Activated B cell treated with CpG ODN at 0.5 μM for 24 hours (primary cell): ENCODE measurements around the gene SELENOW. TPM values are rescaled to one million over a fixed set of nuclear protein-coding genes. Genes with fewer than 3 reads are reported as not detected.

Experiments used
- ATAC-seq: fragments of 200-7000 bp; cut with Tn5 transposase; one replicate; pipeline ENCODE4 v1.10.0; 2021; ENCODE audit warnings: low read depth, mild to moderate bottlenecking, moderate library complexity
- CTCF ChIA-PET: fragments of 350-600 bp; sonication (Branson Sonifier 250); formaldehyde crosslinking; loops from one replicate; lab custom pipeline; 2021; ENCODE audit warnings: antibody characterized with exemption; lab: Charles Lee
- POLR2A ChIA-PET: fragments of 350-600 bp; sonication (Branson Sonifier 250); formaldehyde crosslinking; loops from one replicate; lab custom pipeline; 2021; ENCODE audit warnings: antibody characterized with exemption; lab: Charles Lee
- DNase-seq: peaks from one replicate; pipeline ENCODE4 v3.0.0; 2022
- H3K27ac Mint-ChIP-seq: one replicate; pipeline ENCODE4 v1.8.0; 2020; ENCODE audit warnings: mixed read lengths
- H3K27me3 Mint-ChIP-seq: one replicate; pipeline ENCODE4 v1.8.0; 2021; ENCODE audit warnings: mixed read lengths
- H3K36me3 Mint-ChIP-seq: one replicate; pipeline ENCODE4 v1.8.0; 2021; ENCODE audit warnings: low read depth, mixed read lengths
- H3K4me1 Mint-ChIP-seq: one replicate; pipeline ENCODE4 v1.8.0; 2021; ENCODE audit warnings: mixed read lengths
- H3K4me3 Mint-ChIP-seq: one replicate; pipeline ENCODE4 v1.8.0; 2020; ENCODE audit warnings: mild to moderate bottlenecking, mixed read lengths
- H3K9me3 Mint-ChIP-seq: one replicate; pipeline ENCODE4 v1.8.0; 2020; ENCODE audit warnings: mixed read lengths
- intact Hi-C: fragments of 100-400 bp; cut with micrococcal nuclease; formaldehyde crosslinking; loops from one replicate; pipeline ENCODE4 v1.15.1; 2024
- total RNA-seq: library from RNA; stranded (reverse); gene quantifications from 2 replicates; pipeline ENCODE4 v1.2.3, GENCODE V29; 2022
- TF ChIP-seq, protein P1 (sequence below): fragments of 200-600 bp; IDR thresholded peaks from one replicate; pipeline ENCODE4 v1.8.0; 2022; ENCODE audit warnings: antibody characterized with exemption, mild to moderate bottlenecking

The SELENOW gene
- total RNA-seq, 1 donor from 2014 or later = 24.8 TPM

DNA sequence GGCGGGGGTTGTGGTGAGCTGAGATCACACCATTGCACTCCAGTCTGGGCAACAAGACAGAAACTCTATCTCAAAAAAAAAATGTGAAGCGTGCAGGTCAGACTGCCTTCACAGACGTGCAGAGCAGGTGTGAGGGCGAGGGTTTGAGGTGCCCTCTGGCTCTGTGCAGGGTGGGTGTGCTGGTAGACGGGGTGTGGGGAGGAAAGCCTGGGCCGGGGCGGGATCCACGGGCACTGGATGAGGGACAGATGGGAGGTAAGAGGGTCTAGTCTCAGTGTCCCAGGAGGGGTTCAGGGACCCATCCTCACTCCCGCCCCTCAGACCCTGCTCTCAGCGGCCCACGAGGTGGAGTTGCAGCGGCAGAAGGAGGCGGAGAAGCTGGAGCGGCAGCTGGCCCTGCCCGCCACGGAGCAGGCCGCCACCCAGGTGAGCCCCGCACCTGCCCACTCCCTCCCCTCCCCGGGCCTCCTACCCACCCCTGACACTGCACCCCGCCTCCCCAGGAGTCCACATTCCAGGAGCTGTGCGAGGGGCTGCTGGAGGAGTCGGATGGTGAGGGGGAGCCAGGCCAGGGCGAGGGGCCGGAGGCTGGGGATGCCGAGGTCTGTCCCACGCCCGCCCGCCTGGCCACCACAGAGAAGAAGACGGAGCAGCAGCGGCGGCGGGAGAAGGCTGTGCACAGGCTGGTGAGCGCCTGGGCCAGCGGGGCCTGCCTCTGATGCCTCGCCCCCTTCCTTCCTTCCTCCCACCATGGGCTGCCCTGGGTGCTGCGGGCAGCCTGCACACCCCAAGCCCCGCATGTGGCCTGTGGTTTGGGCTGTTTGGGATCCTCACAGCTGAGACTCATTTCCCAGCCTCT is 24.1 kb upstream of the SELENOW start:
- Mint-ChIP-seq H3K27me3 (no peaks in the 10 kb centered on the region), H3K4me1 (peaks cover under 1% of the 10 kb centered on the region), H3K27ac (no peak overlapping the region), H3K4me3 (no peak overlapping the region), H3K9me3 (peaks cover 3% of the 10 kb centered on the region), H3K36me3 (peaks cover 88% of the 10 kb centered on the region)
- ATAC-seq (no peak), DNase-seq (no peak)
- intact Hi-C loops = no loop called here
- TF ChIP-seq, protein P1, sequence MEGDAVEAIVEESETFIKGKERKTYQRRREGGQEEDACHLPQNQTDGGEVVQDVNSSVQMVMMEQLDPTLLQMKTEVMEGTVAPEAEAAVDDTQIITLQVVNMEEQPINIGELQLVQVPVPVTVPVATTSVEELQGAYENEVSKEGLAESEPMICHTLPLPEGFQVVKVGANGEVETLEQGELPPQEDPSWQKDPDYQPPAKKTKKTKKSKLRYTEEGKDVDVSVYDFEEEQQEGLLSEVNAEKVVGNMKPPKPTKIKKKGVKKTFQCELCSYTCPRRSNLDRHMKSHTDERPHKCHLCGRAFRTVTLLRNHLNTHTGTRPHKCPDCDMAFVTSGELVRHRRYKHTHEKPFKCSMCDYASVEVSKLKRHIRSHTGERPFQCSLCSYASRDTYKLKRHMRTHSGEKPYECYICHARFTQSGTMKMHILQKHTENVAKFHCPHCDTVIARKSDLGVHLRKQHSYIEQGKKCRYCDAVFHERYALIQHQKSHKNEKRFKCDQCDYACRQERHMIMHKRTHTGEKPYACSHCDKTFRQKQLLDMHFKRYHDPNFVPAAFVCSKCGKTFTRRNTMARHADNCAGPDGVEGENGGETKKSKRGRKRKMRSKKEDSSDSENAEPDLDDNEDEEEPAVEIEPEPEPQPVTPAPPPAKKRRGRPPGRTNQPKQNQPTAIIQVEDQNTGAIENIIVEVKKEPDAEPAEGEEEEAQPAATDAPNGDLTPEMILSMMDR = no peak
- POLR2A ChIA-PET = interaction anchor here (0.6 to 3.2 kb wide), 3 partner anchors 9 to 497 kb away, joined by 3 to 12 read pairs (median 5); partner anchors contain the start of gene NOP53
- CTCF ChIA-PET = no interaction called here

DNA sequence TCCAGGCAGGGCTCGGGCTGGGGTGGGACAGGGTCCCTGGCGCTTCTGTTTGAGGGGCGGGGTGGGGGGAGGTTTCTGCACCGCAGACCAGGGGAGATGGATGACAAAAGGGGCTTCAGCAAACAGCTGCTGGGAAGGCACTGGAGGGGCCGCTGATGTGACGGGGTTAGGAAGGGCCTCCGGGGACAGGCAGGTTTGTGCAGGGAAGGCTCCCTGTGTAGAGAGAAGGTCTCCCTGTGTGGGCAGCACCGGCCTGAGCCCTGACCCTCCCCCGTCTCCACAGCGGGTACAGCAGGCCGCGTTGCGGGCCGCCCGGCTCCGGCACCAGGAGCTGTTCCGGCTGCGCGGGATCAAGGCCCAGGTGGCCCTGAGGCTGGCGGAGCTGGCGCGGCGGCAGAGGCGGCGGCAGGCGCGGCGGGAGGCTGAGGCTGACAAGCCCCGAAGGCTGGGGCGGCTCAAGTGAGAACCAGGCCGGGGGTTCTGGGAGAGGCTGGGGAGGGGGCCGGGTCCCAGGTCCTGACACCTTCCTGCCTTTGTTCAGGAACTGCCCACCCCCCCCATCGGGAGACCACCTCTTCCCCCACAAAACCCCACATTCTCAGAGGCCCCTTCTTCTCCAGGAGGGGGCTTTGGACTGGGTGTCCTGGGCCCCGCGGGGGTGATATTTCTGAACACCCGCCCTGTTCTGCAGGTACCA is 23.3 kb upstream of the SELENOW start:
- Mint-ChIP-seq H3K36me3 (peaks cover 81% of the 10 kb centered on the region), H3K9me3 (peaks cover 3% of the 10 kb centered on the region), H3K27ac (no peak overlapping the region), H3K4me1 (no peaks in the 10 kb centered on the region), H3K4me3 (no peak overlapping the region), H3K27me3 (no peaks in the 10 kb centered on the region)
- TF ChIP-seq, protein P1 = no peak
- CTCF ChIA-PET = no interaction called here
- no peak for ATAC-seq
- POLR2A ChIA-PET = interaction anchor here (0.6 to 3.2 kb wide), 2 partner anchors 10 to 27 kb away, joined by 5 to 12 read pairs; partner anchors contain the start of gene NOP53
- intact Hi-C loops = no loop called here
- DNase-seq = no peak

DNA sequence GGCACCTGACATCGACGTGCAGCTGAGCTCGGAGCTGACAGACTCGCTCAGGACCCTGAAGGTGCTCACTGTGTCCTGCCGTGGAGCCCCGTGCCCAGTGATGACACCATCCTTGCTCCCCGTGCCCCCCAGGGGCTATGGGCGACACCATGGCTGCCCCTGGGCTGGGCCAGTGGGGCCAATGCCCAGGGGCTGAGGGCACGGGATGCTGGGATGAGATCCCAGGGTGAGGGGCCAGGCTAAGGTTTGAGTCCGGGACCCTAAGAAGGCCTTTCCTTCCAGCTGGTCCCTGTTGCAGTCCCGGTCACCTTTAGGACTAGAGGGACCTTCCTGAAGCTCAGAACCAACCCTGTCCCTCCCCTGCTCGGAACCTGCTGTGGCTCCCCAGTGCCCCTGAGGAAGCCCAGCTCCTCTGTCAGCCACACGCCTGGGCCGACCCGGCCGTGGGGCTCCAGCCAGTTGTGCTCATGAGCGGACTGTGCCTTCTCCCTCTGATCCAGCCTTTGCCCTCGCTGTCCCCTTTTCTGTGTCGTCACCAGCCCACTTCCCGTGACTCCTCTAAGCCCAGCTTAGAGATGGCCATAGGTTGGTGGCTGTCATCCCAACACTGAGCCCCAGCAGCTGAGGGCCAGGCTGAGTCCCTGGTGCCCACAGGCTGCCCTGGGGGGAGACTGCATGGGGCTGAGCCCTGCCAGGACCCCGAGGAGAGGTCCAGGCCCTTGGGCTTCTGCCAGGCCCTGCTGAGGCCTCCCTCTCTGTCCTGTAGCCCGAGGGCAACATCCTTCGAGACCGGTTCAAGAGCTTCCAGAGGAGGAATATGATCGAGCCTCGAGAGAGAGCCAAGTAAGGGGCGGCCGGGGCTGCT is 22.5 kb upstream of the SELENOW start:
- DNase-seq = no peak

DNA sequence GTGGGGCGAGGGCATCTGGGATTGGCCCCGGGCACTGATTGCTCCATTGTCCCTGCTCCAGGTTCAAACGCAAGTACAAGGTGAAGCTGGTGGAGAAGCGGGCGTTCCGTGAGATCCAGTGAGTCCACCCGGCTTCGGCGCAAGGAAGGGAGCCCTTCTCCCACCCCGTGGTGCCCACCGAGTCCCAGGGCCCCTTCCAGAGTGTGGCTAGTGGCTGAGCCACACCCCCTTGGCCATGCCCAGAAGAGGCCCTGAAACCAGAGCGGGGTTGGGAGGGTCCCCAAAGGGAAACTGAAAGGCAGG is 21.9 kb upstream of the SELENOW start:
- H3K4me3 Mint-ChIP-seq = no peak overlapping the region
- TF ChIP-seq, protein P1 = no peak
- peaks cover 68% of the 10 kb centered on the region for H3K36me3 Mint-ChIP-seq
- H3K4me1 Mint-ChIP-seq = no peaks in the 10 kb centered on the region
- no peak for DNase-seq
- ChIA-PET POLR2A (interaction anchor here (3.2 kb wide), 1 partner anchor 11 kb away, joined by 12 read pairs; the partner anchor contains the start of gene NOP53), CTCF (no interaction called here)
- no peak for ATAC-seq
- peaks cover 3% of the 10 kb centered on the region for H3K9me3 Mint-ChIP-seq
- H3K27ac Mint-ChIP-seq = no peak overlapping the region
- no peaks in the 10 kb centered on the region for H3K27me3 Mint-ChIP-seq
- intact Hi-C loops = no loop called here

More for the DNA sequence above, 22.5 kb upstream of the SELENOW start:
- CTCF ChIA-PET = no interaction called here
- H3K27ac Mint-ChIP-seq = no peak overlapping the region
- no peaks in the 10 kb centered on the region for H3K27me3 Mint-ChIP-seq
- intact Hi-C loops = no loop called here
- no peaks in the 10 kb centered on the region for H3K4me1 Mint-ChIP-seq
- ATAC-seq = no peak
- POLR2A ChIA-PET = interaction anchor here (3.2 kb wide), 1 partner anchor 10 kb away, joined by 12 read pairs; the partner anchor contains the start of gene NOP53
- H3K36me3 Mint-ChIP-seq = peaks cover 74% of the 10 kb centered on the region
- TF ChIP-seq, protein P1 = no peak
- H3K9me3 Mint-ChIP-seq = peaks cover 3% of the 10 kb centered on the region
- H3K4me3 Mint-ChIP-seq = no peak overlapping the region
